Neural progenitor cell (in vitro differentiated cells): ENCODE data around the gene SLC24A4.

Experiments
- EZH2 ChIP-seq: fragments of 200-600 bp; sonication (generic); IDR thresholded peaks from 2 replicates; pipeline ENCODE4 v1.6.1; 2017; ENCODE audit warnings: antibody characterized with exemption, mild to moderate bottlenecking, moderate library complexity
- EZH2phosphoT487 ChIP-seq: fragments of 200-600 bp; sonication (generic); IDR thresholded peaks from 2 replicates; pipeline ENCODE4 v1.6.1; 2017; ENCODE audit warnings: antibody characterized with exemption
- TF ChIP-seq, protein P1 (sequence below): fragments of 200-600 bp; sonication (generic); IDR thresholded peaks from 2 replicates; pipeline ENCODE4 v1.5.1; 2017; ENCODE audit warnings: antibody characterized with exemption, mild to moderate bottlenecking

DNA sequence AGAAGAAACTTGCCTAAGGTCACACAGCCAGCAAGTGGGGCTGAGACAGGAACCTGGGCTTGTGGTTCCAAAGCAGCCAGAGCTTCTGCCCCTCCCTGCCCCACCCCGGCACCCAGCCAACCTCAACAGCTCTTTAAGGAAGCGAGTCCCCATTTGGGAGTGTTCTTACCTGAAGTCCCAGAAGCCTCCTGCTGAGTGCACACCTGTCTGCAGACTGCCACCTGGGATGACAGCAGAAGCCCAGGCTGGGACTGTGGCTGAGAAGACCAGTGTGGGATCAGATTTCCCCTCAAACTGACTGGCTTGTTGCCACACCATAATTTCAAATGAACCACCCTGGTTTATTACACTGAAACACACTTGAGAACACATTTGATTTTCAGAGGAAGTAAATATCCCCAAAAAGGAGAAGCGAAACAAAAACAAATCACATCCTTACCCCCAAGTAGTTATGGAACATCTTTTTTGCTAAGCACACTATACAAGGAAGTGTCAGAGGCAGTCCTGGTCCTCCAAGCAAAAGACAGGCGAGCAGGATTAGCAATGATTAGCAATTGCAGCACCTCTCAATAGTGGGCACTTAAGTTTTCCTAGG is 184.3 kb downstream of the SLC24A4 start:
- TF ChIP-seq, protein P1, sequence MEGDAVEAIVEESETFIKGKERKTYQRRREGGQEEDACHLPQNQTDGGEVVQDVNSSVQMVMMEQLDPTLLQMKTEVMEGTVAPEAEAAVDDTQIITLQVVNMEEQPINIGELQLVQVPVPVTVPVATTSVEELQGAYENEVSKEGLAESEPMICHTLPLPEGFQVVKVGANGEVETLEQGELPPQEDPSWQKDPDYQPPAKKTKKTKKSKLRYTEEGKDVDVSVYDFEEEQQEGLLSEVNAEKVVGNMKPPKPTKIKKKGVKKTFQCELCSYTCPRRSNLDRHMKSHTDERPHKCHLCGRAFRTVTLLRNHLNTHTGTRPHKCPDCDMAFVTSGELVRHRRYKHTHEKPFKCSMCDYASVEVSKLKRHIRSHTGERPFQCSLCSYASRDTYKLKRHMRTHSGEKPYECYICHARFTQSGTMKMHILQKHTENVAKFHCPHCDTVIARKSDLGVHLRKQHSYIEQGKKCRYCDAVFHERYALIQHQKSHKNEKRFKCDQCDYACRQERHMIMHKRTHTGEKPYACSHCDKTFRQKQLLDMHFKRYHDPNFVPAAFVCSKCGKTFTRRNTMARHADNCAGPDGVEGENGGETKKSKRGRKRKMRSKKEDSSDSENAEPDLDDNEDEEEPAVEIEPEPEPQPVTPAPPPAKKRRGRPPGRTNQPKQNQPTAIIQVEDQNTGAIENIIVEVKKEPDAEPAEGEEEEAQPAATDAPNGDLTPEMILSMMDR: no peak
- no peak for TF ChIP-seq EZH2
- no peak for TF ChIP-seq EZH2phosphoT487
